Activated CD8-positive, alpha-beta T cell treated with anti-CD3 and anti-CD28 coated beads, Interleukin-2, amount 10 ng/mL, durations not matched to agents 7 days and 5 days (primary cell): ENCODE results near the gene FANCE. TPM values are rescaled to one million over a fixed set of nuclear protein-coding genes. Genes with fewer than 3 reads are reported as not detected.

ENCODE experiments used
- ATAC-seq: fragments of 150-1000 bp; cut with Tn5 transposase; one replicate; pipeline ENCODE4 v1.10.0; 2021; ENCODE audit warnings: moderate library complexity
- CTCF ChIA-PET: fragments of 350-600 bp; sonication (Branson Sonifier 250); formaldehyde crosslinking; loops from one replicate; lab custom pipeline; 2021; ENCODE audit warnings: antibody characterized with exemption; lab: Charles Lee
- POLR2A ChIA-PET: fragments of 350-600 bp; sonication (Branson Sonifier 250); formaldehyde crosslinking; loops from one replicate; lab custom pipeline; 2021; ENCODE audit warnings: antibody characterized with exemption; lab: Charles Lee
- DNase-seq: peaks from one replicate; pipeline ENCODE4 v3.0.0-alpha.2; 2020
- H3K27ac Mint-ChIP-seq: one replicate; pipeline ENCODE4 v1.8.0; 2021; ENCODE audit warnings: mild to moderate bottlenecking, mixed read lengths
- H3K27me3 Mint-ChIP-seq: one replicate; pipeline ENCODE4 v1.8.0; 2021; ENCODE audit warnings: low read depth, mixed read lengths
- H3K36me3 Mint-ChIP-seq: one replicate; pipeline ENCODE4 v1.8.0; 2021; ENCODE audit warnings: low read depth, mixed read lengths
- H3K4me1 Mint-ChIP-seq: one replicate; pipeline ENCODE4 v1.8.0; 2021; ENCODE audit warnings: low read depth, mixed read lengths
- H3K4me3 Mint-ChIP-seq: one replicate; pipeline ENCODE4 v1.8.0; 2021; ENCODE audit warnings: mild to moderate bottlenecking, mixed read lengths
- H3K9me3 Mint-ChIP-seq: one replicate; pipeline ENCODE4 v1.8.0; 2022; ENCODE audit warnings: mixed read lengths; ENCODE audit not compliant: insufficient read depth
- total RNA-seq, 2 experiments: library from RNA; stranded (reverse); gene quantifications; one replicate each; pipeline ENCODE4 v1.2.3, GENCODE V29; 2021

FANCE gene
- total RNA-seq, 2 experiments from 2014 or later: 20.4 to 21.9 TPM

GRCh38 chr6:35486005-35486925 is 34.1 kb downstream of the FANCE start:
- CTCF ChIA-PET: interaction anchor here (1.6 kb wide), 1 partner anchor 251 kb away, joined by 4 read pairs; the partner anchor contains the start of gene ARMC12

GRCh38 chr6:35487658-35488516 is 35.7 kb downstream of the FANCE start:
- ATAC-seq (no peak), DNase-seq (no peak)
- POLR2A ChIA-PET: no interaction called here
- H3K4me1 Mint-ChIP-seq: peaks cover 12% of the 10 kb centered on the region
- no peaks in the 10 kb centered on the region for H3K9me3 Mint-ChIP-seq
- peak overlapping the region; percentile 62 for H3K27ac Mint-ChIP-seq
- H3K4me3 Mint-ChIP-seq: no peak overlapping the region
- no peaks in the 10 kb centered on the region for H3K36me3 Mint-ChIP-seq
- CTCF ChIA-PET: interaction anchor here (1.6 kb wide), 1 partner anchor 249 kb away, joined by 4 read pairs; the partner anchor contains the start of gene ARMC12
- H3K27me3 Mint-ChIP-seq: peaks cover 2% of the 10 kb centered on the region

More at GRCh38 chr6:35486005-35486925, 34.1 kb downstream of the FANCE start:
- POLR2A ChIA-PET: no interaction called here
- DNase-seq (no peak), ATAC-seq (no peak)
- no peaks in the 10 kb centered on the region for H3K9me3 Mint-ChIP-seq
- no peak overlapping the region for H3K27ac Mint-ChIP-seq
- peaks cover 10% of the 10 kb centered on the region for H3K4me1 Mint-ChIP-seq
- peaks cover 2% of the 10 kb centered on the region for H3K27me3 Mint-ChIP-seq
- no peaks in the 10 kb centered on the region for H3K36me3 Mint-ChIP-seq
- no peak overlapping the region for H3K4me3 Mint-ChIP-seq

GRCh38 chr6:35488517-35488862 is 36.4 kb downstream of the FANCE start:
- no peak for DNase-seq
- H3K36me3 Mint-ChIP-seq: no peaks in the 10 kb centered on the region
- no peak for ATAC-seq
- H3K4me1 Mint-ChIP-seq: peaks cover 12% of the 10 kb centered on the region
- H3K4me3 Mint-ChIP-seq: no peak overlapping the region
- ChIA-PET POLR2A (no interaction called here), CTCF (interaction anchor here (0.9 kb wide), 1 partner anchor 9 kb away, joined by 3 read pairs; no protein-coding TSS in a partner anchor)
- no peaks in the 10 kb centered on the region for H3K9me3 Mint-ChIP-seq
- H3K27me3 Mint-ChIP-seq: peaks cover 2% of the 10 kb centered on the region
- no peak overlapping the region for H3K27ac Mint-ChIP-seq

GRCh38 chr6:35489066-35489465 is 36.9 kb downstream of the FANCE start:
- DNase-seq: no peak
- ATAC-seq: no peak
- Mint-ChIP-seq H3K4me1 (peaks cover 14% of the 10 kb centered on the region), H3K27ac (no peak overlapping the region), H3K9me3 (no peaks in the 10 kb centered on the region), H3K4me3 (no peak overlapping the region), H3K27me3 (peaks cover 2% of the 10 kb centered on the region), H3K36me3 (no peaks in the 10 kb centered on the region)
- ChIA-PET POLR2A (interaction anchor here (0.5 kb wide), 1 partner anchor 247 kb away, joined by 3 read pairs; no protein-coding TSS in a partner anchor), CTCF (interaction anchor here (0.9 kb wide), 1 partner anchor 9 kb away, joined by 3 read pairs; no protein-coding TSS in a partner anchor)

- DNase-seq (no peak), ATAC-seq (no peak)
- Mint-ChIP-seq H3K36me3 (no peaks in the 10 kb centered on the region), H3K9me3 (no peaks in the 10 kb centered on the region), H3K27ac (no peak overlapping the region), H3K27me3 (peaks cover 2% of the 10 kb centered on the region), H3K4me1 (peaks cover 16% of the 10 kb centered on the region), H3K4me3 (no peak overlapping the region)
- POLR2A ChIA-PET: no interaction called here
- CTCF ChIA-PET: no interaction called here
Observed at GRCh38 chr6:35489995-35490791, 38.1 kb downstream of the FANCE start.

- H3K27ac Mint-ChIP-seq: no peak overlapping the region
- no peaks in the 10 kb centered on the region for H3K36me3 Mint-ChIP-seq
- H3K27me3 Mint-ChIP-seq: peaks cover 4% of the 10 kb centered on the region
- ATAC-seq (no peak), DNase-seq (no peak)
- peaks cover 18% of the 10 kb centered on the region for H3K4me1 Mint-ChIP-seq
- CTCF ChIA-PET: no interaction called here
- POLR2A ChIA-PET: no interaction called here
- no peaks in the 10 kb centered on the region for H3K9me3 Mint-ChIP-seq
- H3K4me3 Mint-ChIP-seq: no peak overlapping the region
Observed at GRCh38 chr6:35490821-35491557, 38.9 kb downstream of the FANCE start.

- no peak for ATAC-seq
- peaks cover 4% of the 10 kb centered on the region for H3K27me3 Mint-ChIP-seq
- H3K4me1 Mint-ChIP-seq: peaks cover 18% of the 10 kb centered on the region
- no peak overlapping the region for H3K27ac Mint-ChIP-seq
- no peak for DNase-seq
- CTCF ChIA-PET: interaction anchor here (0.9 kb wide), 1 partner anchor 24 kb away, joined by 3 read pairs; no protein-coding TSS in a partner anchor
- POLR2A ChIA-PET: no interaction called here
- H3K9me3 Mint-ChIP-seq: no peaks in the 10 kb centered on the region
- H3K4me3 Mint-ChIP-seq: no peak overlapping the region
- no peaks in the 10 kb centered on the region for H3K36me3 Mint-ChIP-seq
Observed at GRCh38 chr6:35491558-35492257, 39.6 kb downstream of the FANCE start.

- POLR2A ChIA-PET: no interaction called here
Observed at GRCh38 chr6:35492258-35492973, 40.3 kb downstream of the FANCE start.

GRCh38 chr6:35492974-35493284 is 40.8 kb downstream of the FANCE start:
- Mint-ChIP-seq H3K4me3 (no peak overlapping the region), H3K4me1 (peaks cover 16% of the 10 kb centered on the region), H3K27ac (no peak overlapping the region), H3K27me3 (peaks cover 7% of the 10 kb centered on the region), H3K36me3 (no peaks in the 10 kb centered on the region), H3K9me3 (no peaks in the 10 kb centered on the region)
- ATAC-seq (no peak), DNase-seq (no peak)
- ChIA-PET POLR2A (no interaction called here), CTCF (no interaction called here)

More at GRCh38 chr6:35492258-35492973, 40.3 kb downstream of the FANCE start:
- DNase-seq (no peak), ATAC-seq (no peak)
- Mint-ChIP-seq H3K36me3 (no peaks in the 10 kb centered on the region), H3K27ac (no peak overlapping the region), H3K4me3 (no peak overlapping the region), H3K27me3 (peaks cover 4% of the 10 kb centered on the region), H3K9me3 (no peaks in the 10 kb centered on the region), H3K4me1 (peaks cover 18% of the 10 kb centered on the region)
- CTCF ChIA-PET: interaction anchor here (0.9 kb wide), 1 partner anchor 23 kb away, joined by 3 read pairs; no protein-coding TSS in a partner anchor
